IgD-negative memory B cell (primary cell): ENCODE data around the gene AMBP. TPM values are rescaled to one million over a fixed set of nuclear protein-coding genes. Genes with fewer than 3 reads are reported as not detected.

ENCODE experiments used
- H3K27ac Mint-ChIP-seq, 3 donors: one replicate each; pipeline ENCODE4 v1.8.0; 2020 to 2022; ENCODE audit warnings: mild to moderate bottlenecking in 3 of 3, mixed read lengths in 3 of 3, moderate library complexity in 1 of 3
- H3K27me3 Mint-ChIP-seq: one replicate; pipeline ENCODE4 v1.8.0; 2021; ENCODE audit warnings: mixed read lengths
- H3K36me3 Mint-ChIP-seq: one replicate; pipeline ENCODE4 v1.8.0; 2020; ENCODE audit warnings: mild to moderate bottlenecking, mixed read lengths
- H3K4me1 Mint-ChIP-seq, 3 donors: one replicate each; pipeline ENCODE4 v1.8.0; 2020 to 2022; ENCODE audit warnings: mixed read lengths in 3 of 3, mild to moderate bottlenecking in 1 of 3
- H3K4me3 Mint-ChIP-seq, 4 donors: one replicate each; pipeline ENCODE4 v1.8.0; 2020 to 2022; ENCODE audit warnings: mild to moderate bottlenecking in 4 of 4, mixed read lengths in 4 of 4, moderate library complexity in 3 of 4
- H3K9me3 Mint-ChIP-seq, 3 donors: one replicate each; pipeline ENCODE4 v1.8.0; 2020 to 2021; ENCODE audit warnings: mixed read lengths in 3 of 3, mild to moderate bottlenecking in 1 of 3
- polyA plus RNA-seq: library from polyadenylated mRNA; unstranded; fragments of 300-500 nt; fragmentation: Illumina TruSeq; gene quantifications from one replicate; pipeline ENCODE4 v1.2.3, GENCODE V29; 2021

The AMBP gene
- polyA plus RNA-seq, result not detected

DNA sequence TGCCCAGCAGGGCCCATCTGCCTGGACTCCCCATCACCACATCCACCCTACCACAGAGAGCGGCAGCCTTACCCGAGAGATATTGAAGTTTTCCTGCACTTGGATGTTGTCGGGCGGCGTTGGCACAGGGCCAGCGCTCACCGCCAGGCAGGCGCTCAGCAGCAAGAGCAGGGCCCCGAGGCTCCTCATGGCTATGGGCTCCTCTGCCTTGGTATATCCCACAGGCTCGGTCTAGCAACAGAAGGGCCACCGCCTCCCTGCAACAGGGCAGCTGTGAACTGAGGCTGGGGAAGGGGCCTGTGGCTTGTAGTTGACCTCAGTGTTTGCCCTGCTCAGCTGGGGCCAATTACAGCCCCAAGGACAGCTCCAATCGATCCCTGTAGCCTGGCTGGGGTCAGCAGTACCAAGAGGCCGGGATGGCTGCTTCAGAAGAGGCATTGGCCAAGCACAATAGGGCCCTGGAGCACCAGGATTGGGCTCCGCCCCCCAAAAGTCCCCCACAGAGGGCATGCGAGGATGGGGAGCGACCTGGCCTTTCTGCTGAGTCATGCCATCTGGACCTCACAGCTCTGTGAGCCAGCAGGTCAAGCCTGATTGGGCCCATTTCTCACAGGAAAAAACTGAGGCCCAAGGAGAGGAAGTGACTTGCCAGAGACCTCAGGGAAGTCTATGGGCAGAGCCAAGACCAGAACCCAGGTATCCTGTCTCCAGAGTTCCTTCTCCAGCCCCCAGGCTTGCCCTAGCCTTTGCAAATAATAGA is at the start of gene AMBP:
TSS of gene AMBP (minus strand) at position 280 of the 760 bp plus-strand sequence. CDS start at position 189, 91 bp downstream.
- H3K36me3 Mint-ChIP-seq, result no peaks in the 10 kb centered on the region
- peak within 1 kb of the TSS in 1 of 4 donors; percentile 36 for H3K4me3 Mint-ChIP-seq
- no peak within 1 kb of the TSS for H3K27ac Mint-ChIP-seq
- H3K4me1 Mint-ChIP-seq, result peaks cover 0 to 2% (median 0%) of the 10 kb centered on the region in 3 donors
- peaks cover 0 to 5% (median 0%) of the 10 kb centered on the region in 3 donors for H3K9me3 Mint-ChIP-seq
- H3K27me3 Mint-ChIP-seq, result peaks cover 14% of the 10 kb centered on the region

DNA sequence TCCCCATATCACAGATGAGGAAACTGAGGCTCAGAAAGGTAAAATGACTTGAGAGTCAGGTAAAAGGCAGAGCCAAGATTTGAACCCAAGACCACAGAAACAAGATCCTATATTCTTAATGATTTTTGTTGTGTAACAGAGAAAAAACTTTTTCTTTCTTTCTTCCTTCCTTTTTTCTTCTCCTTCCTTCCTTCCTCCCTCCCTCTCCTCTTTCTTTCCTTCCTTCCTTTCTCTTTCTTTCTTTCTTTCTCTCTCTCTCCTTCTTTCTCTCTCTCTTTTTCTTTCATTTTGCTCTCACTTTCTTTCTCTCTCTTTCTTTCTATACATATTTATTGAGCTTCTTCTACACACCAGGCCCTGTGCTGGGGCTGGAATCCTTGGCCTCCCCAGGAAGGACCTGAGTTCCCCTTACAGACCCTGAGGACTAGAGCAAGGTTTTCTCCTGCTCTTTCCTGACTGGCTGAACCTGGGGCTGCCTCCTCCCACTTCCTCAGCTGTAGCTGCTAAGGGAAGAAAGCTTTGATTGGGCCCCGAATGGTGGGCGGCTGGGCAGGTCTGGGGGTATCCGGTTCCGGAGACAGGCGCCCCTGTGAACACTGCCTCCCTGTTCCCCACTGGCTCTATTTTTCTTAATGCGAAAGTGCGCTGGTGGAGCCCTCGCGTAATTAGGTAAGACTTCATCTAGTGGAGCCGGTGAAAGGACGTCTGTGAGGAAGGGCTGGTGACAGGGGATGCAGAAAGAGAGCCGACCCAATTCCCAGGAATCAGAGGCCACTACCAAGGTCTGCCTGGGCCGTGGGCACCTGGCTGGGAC is 48.4 kb upstream of the AMBP start:
- Mint-ChIP-seq H3K27me3 (peaks cover 13% of the 10 kb centered on the region), H3K4me1 (no peaks in the 10 kb centered on the region), H3K36me3 (peaks cover 5% of the 10 kb centered on the region), H3K27ac (no peak overlapping the region), H3K9me3 (peaks cover 3 to 9% (median 9%) of the 10 kb centered on the region in 3 donors), H3K4me3 (no peak overlapping the region)

DNA sequence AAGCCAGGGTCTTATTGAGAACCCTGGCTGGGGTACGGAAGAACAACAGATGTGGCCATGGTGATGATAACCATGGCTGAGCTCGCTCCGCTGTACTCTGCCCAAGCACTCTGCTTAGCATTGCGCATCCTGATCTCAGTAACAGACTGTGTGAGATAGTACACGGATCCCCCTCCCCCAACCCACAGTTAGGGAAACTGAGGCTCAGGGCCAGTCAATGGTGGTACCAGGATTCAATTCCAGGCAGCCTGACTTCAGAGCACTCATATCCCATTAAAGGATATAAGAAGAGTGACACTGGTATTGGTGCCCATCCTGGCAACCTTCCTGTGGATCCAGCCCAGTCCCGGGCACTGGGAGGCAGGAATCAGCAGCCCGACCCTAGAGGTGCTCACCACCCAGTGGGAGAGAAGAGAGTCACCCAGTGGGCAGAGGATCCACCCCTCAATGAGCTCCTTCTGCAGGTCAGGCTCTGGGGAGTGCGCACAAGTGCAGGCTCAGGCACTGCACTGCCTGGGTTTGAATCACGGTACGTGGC is 47.4 kb upstream of the AMBP start:
- Mint-ChIP-seq H3K4me3 (no peak overlapping the region), H3K9me3 (peaks cover 5 to 9% (median 9%) of the 10 kb centered on the region in 3 donors), H3K4me1 (no peaks in the 10 kb centered on the region), H3K36me3 (peaks cover 7% of the 10 kb centered on the region), H3K27me3 (peaks cover 16% of the 10 kb centered on the region), H3K27ac (no peak overlapping the region)

DNA sequence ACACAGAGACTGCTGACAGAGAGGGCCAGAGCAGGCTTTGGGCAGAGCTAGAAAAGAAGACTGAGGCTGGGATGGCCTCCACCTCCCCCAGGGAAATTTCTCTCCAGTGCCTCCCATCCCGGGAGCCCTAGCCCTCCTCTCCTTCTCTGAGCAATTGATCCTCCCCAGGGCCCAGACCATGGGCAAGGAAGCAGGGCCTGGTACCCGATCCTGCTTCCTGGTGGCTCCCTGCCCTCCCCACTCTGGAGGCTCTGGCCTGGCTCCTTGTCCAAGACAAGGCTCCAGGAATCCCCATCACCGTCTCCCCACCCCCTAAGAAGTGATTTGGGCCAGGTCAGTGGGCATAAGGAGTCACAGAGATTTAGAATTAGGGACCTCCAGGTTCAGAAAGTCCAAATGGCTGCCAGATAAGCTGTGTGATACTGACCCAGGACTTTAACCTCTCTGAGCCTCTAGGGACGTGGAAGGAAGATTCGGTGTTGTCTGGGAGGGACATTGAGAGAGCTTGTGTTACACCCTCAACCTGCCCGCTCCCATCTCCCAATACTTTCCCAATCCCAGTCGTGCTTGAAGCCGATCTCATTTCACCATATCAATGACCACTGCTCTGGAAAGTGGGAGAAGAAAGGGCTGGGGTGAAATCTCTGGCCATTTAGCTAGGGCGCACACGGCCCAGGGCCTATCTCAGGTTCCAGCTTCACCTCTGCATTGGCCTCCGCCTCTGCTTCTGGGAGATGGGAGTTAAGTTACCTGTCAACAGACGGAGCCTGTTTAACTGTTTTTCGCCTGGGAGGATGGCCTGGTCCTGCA is 46.8 kb upstream of the AMBP start:
- Mint-ChIP-seq H3K4me3 (no peak overlapping the region), H3K4me1 (no peaks in the 10 kb centered on the region), H3K27ac (no peak overlapping the region)

DNA sequence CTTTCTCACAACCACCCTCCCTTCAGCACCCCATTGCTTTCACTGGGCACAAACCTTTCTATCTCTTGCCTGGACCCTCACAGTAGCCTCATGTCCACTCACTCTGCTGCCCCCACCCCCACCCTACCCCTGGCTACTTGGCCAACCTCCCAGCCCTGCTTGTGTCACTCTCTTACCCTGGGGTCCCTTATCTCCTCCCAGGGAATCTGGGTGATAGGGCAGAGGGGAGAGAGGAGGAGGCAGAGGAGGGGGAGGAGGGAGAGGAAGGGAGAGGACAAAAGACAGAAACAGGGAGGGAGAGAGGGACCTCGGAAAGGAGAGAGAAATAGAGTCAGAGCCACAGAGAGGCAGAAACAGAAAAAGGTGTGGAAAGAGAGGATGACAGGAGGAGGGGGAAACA is 46.0 kb upstream of the AMBP start:
- no peaks in the 10 kb centered on the region for H3K4me1 Mint-ChIP-seq
- no peak overlapping the region for H3K4me3 Mint-ChIP-seq
- H3K36me3 Mint-ChIP-seq, result peaks cover 5% of the 10 kb centered on the region
- peaks cover 8% of the 10 kb centered on the region for H3K27me3 Mint-ChIP-seq
- no peak overlapping the region for H3K27ac Mint-ChIP-seq
- peaks cover 5 to 9% (median 9%) of the 10 kb centered on the region in 3 donors for H3K9me3 Mint-ChIP-seq

More for the DNA sequence above, 46.8 kb upstream of the AMBP start:
- peaks cover 5% of the 10 kb centered on the region for H3K36me3 Mint-ChIP-seq
- peaks cover 5 to 9% (median 9%) of the 10 kb centered on the region in 3 donors for H3K9me3 Mint-ChIP-seq
- H3K27me3 Mint-ChIP-seq, result peaks cover 12% of the 10 kb centered on the region

DNA sequence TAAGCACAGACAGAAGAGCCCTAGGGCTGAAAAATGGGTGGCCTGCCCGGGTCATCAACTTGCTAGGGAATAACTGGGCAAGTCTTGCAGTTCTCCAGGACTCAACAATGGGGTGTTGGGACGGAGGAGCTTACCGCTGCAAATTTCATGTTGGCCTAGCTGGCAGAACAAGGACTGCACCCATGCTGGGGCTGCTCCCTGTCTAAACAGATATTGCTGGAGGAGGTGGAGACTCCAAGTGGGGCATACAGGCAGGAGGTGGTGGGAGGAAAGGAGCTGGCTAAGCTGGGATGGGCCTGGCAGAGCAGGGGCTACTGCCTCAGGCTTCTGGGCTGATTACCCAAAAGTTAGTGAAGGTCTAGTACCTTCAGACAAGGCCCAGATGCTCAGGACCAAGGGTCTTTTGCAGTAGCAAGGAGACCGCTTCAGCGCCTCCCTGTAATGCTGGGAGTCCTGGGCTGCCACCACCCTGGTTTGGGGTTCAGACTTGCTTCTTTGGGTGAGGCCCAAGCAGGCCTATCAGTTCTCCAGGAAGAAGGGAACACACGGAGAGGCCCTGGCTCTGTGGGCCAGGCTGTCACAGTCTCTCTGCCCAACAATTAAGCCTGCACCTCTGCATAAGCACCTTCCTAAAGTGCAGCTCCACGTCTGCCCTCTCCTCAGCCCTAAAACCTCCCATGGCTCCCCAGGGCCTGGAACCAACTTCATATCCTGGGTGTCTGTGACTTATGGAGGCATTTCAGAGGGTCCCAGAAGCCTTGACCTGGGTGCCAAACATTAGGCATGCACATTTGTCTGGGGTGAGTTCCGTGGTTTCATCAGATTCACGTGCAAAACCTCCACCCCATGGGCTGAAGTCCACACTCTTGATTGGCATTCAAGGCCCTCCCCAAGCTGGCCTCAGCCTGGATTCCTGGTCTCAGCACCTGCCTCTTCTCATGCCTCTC is 45.2 kb upstream of the AMBP start:
- Mint-ChIP-seq H3K27me3 (peaks cover 7% of the 10 kb centered on the region), H3K36me3 (peaks cover 5% of the 10 kb centered on the region), H3K4me1 (no peaks in the 10 kb centered on the region), H3K27ac (no peak overlapping the region), H3K9me3 (peaks cover 5 to 9% (median 9%) of the 10 kb centered on the region in 3 donors), H3K4me3 (no peak overlapping the region)

DNA sequence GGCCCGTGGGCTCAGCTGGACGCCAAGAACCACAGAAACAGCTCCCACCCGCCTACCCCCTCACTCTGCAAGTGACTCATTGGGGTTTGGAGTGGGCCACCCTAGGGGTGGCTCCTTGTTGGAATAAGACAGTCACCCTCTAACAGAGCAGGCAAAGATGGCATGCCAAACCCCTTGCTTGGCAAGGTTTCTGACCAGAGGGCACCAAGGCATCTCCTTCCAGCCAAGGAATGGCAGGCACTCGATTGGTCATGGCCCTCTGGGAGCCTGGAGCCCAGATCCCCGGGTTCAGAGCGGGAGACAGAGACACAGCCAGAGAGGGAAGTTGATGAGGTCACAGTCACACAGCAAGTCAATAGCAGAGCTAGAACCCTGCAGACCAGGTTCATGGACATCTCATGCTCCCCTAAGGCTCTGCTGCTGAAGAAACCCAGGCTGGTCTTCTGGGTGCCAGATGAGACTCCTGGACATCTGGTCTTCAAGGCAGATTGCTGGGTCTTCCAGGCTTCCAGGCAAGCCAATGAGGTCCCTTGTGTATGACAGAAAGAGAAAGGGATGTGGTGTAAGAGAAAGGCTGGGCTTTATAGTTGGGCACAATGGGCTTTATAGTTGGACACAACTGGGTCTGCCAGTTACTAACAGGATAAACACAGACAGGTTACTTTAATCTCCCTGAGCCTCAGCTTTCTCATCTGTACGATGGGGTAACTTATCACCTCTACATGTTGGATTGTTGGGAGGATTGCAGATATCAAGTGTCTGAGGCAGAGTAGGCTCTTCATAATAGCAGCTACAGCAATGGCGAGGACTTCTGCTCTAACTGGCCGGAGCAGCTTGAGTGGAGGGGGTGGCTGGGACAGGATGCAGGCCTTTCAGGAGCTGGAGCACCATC is 44.3 kb upstream of the AMBP start:
- H3K27me3 Mint-ChIP-seq, result peaks cover 11% of the 10 kb centered on the region
- H3K4me3 Mint-ChIP-seq, result no peak overlapping the region
- H3K4me1 Mint-ChIP-seq, result no peaks in the 10 kb centered on the region
- H3K9me3 Mint-ChIP-seq, result peaks cover 3 to 5% (median 4%) of the 10 kb centered on the region in 3 donors
- no peak overlapping the region for H3K27ac Mint-ChIP-seq
- peaks cover 4% of the 10 kb centered on the region for H3K36me3 Mint-ChIP-seq

DNA sequence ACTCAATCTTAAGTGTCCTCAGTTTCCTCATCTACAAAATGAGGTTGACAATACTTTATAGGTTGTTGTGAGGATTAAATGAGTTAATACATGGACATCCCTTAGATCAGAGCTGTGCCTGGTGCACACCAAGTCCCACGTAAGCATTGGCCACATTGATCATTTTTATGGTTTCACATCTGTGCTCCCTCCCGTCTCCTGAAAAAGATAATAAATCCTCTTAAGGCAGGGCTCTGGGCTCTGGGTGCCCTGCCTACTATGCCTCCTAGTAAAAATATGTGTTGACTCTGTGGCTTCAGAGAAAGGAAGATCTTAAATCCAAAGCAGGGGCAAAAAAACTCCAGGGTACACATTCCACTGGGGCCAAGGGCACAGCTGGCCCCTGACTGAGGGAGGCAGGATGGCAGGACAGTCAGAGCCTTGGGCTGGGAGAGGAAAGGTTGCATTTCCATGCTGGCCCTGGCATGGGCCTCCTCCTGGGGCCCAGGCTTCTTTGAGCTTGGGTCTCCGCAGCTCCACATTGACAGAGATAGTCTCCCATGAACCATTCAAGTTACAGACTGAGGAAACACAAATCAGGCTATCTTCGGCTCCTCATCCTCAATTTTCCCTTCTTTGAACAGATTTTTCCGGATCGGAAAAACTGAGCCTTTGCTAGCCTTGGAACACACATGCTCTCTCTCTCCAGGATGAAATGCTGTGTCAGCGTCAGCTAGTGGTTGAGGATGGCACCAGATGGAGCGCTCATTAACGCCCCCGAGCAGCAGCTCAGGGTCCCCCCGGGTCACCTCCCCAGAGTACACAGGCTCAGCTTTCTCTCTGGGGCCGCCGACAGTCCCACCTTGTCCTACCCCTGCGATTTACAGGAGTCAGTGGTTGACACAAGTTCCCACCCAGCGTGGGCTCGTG is 43.4 kb upstream of the AMBP start:
- Mint-ChIP-seq H3K9me3 (peaks cover 0 to 2% (median 0%) of the 10 kb centered on the region in 3 donors), H3K27ac (no peak overlapping the region), H3K4me1 (no peaks in the 10 kb centered on the region), H3K36me3 (peaks cover 2% of the 10 kb centered on the region), H3K27me3 (peaks cover 12% of the 10 kb centered on the region), H3K4me3 (no peak overlapping the region)

DNA sequence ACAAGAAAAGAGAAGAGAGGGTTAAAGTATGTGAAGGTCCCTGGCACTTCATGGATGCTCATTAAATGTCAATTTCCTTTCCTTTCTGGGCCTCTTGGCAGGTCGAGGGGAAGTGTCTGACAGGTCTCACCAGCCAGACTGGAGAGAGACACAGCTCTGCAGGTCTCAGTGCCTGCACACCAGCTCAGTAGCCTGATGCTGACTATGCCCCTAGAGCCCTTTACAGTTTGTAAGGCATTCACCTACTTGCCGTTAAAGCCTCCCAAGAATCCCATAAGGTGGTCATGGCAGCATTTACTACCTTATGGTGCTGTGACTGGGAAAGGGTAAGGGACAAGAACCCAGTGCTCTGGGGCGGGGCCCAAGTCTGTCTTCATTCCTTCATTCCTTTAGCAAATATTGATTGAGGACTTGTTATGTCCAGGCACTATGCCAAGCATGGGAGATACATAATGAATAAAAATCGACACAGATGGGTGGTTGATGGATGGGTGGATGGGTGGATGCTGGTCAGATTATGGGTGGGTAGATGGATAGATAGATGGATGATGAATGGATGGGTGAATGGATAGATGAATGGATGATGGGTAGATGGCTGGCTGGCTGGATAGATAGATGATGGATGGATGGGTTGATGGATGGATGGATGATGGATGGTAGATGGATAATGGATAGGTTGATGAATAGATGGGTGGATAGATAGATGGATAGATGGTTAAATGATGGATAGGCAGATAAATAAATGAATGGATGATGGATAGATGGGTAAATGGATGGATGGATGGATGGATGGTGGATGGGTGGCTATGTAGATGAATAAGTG is 42.3 kb upstream of the AMBP start:
- Mint-ChIP-seq H3K36me3 (peaks cover 2% of the 10 kb centered on the region), H3K4me1 (no peaks in the 10 kb centered on the region), H3K9me3 (peaks cover 0 to 2% (median 0%) of the 10 kb centered on the region in 3 donors), H3K27ac (no peak overlapping the region), H3K27me3 (peaks cover 13% of the 10 kb centered on the region), H3K4me3 (no peak overlapping the region)

DNA sequence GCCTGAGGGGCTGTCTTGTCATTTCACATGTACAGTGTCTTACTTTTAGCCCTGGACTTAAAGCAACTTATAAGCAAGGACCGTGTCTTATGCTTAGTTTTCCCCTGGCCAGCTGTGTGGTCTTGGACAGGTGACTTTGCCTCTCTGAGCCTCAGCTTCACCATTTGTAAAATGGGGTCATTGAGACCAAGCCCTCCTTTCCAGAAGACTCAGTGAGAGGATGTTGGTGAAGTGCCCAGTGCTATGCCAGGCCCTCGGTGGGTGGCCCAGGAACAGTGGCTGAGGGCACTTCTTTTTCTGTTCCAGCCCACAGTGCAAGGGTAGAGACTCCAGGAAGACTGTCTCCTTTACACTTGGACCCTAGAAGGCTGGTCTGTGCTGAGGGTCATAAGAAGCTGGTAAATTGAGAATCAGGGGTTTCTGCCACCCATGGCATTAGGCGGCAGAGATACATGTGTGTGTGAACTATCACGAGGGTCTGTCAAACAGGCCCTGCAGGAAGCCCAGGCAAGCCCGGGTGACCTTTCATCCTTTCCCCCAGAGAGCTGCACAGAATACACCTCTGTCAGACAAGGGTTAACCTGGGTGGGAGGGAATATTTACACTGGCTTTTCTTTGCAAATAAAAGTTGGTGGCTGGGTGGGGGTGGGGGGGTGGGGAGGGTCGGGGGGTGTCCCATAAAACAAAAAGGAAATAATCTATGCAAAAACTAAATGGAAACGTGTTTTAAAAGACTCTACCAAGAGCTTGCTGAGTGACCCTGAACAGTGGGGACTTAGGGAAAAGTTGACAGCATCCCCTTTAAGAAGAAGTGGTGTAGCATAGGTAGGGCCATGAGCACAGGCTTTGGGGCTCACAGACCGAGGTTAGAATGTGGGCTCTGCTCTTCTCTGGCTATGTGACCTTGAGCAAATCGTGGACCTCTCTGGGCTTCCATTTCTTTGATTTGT is 41.4 kb upstream of the AMBP start:
- Mint-ChIP-seq H3K36me3 (peaks cover 2% of the 10 kb centered on the region), H3K27ac (no peak overlapping the region), H3K9me3 (peaks cover 0 to 2% (median 0%) of the 10 kb centered on the region in 3 donors), H3K4me1 (no peaks in the 10 kb centered on the region), H3K27me3 (peaks cover 13% of the 10 kb centered on the region), H3K4me3 (no peak overlapping the region)
